HG02943 (cell line): ENCODE measurements around the gene BIN1.

ENCODE experiments used
- ATAC-seq: cut with Tn5 transposase; IDR thresholded peaks from one replicate; pipeline ENCODE4 v1.9.1; 2021; ENCODE audit warnings: mild to moderate bottlenecking, low read depth, moderate library complexity; ENCODE audit not compliant: unreplicated experiment

Gene BIN1

GRCh38 chr2:127063701-127064590, 43.0 kb downstream of the BIN1 start:
- ATAC-seq, result no peak

- no peak for ATAC-seq
These were observed 45.3 kb downstream of the BIN1 start for GRCh38 chr2:127061375-127062273.

GRCh38 chr2:127060264-127060945, 46.5 kb downstream of the BIN1 start:
- ATAC-seq, result no peak

GRCh38 chr2:127059559-127059958, 47.4 kb downstream of the BIN1 start:
- no peak for ATAC-seq

GRCh38 chr2:127058954-127059252, 48.1 kb downstream of the BIN1 start:
- no peak for ATAC-seq

GRCh38 chr2:127058246-127058953, 48.6 kb downstream of the BIN1 start:
- no peak for ATAC-seq

- ATAC-seq, result no peak
These were observed 49.3 kb downstream of the BIN1 start for GRCh38 chr2:127057371-127058245.

- ATAC-seq, result no peak
These were observed 50.2 kb downstream of the BIN1 start for GRCh38 chr2:127056631-127057370.

- ATAC-seq, result no peak
These were observed 50.9 kb downstream of the BIN1 start for GRCh38 chr2:127056086-127056485.

GRCh38 chr2:127055786-127056076, 51.2 kb downstream of the BIN1 start:
- no peak for ATAC-seq

- no peak for ATAC-seq
These were observed 51.8 kb downstream of the BIN1 start for GRCh38 chr2:127054996-127055785.

GRCh38 chr2:127054604-127054930, 52.4 kb downstream of the BIN1 start:
- no peak for ATAC-seq

- ATAC-seq, result no peak
These were observed 53.0 kb downstream of the BIN1 start for GRCh38 chr2:127053731-127054603.

GRCh38 chr2:127052771-127053691, 53.9 kb downstream of the BIN1 start:
- no peak for ATAC-seq

GRCh38 chr2:127052057-127052770, 54.7 kb downstream of the BIN1 start:
- no peak for ATAC-seq
